ENCODE measurements around the gene TP53INP2. TPM values are rescaled to one million over a fixed set of nuclear protein-coding genes. Genes with fewer than 3 reads are reported as not detected.
A peak's percentile ranks its signal among the peaks of the same experiment; 100 is the strongest.

The TP53INP2 gene
- total and polyA plus RNA-seq, 9 of the 15 experiments (the other 6 are each of a cell fraction or from before 2014, with no cell fraction given): 0.43 to 5.0 (median 1.3) TPM

- no peak for TF ChIP-seq CTCF (IDR thresholded peaks at IDR 0.05 in 2 of 3, conservative IDR thresholded peaks at IDR 0.05 in 1 of 3; ENCODE audit: insufficient read depth in 2 of 3, low read depth in 1 of 3, low read length in 3 of 3)
- TF ChIP-seq ZNF232 (CRISPR knock-in tag; IDR thresholded peaks at IDR 0.05): no peak
- TF ChIP-seq HINFP (tag; conservative IDR thresholded peaks at IDR 0.05; ENCODE audit: low read depth): no peak
- no peak for TF ChIP-seq BRF1 (IDR thresholded peaks at IDR 0.05; ENCODE audit: borderline replicate concordance, extremely low read depth, insufficient read length)
- no peak for TF ChIP-seq ZNF583 (CRISPR knock-in tag; IDR thresholded peaks at IDR 0.05)
- peak; percentile 46 for TF ChIP-seq RB1 (IDR thresholded peaks at IDR 0.05; ENCODE audit: low read depth)
- peak; percentile 97 for TF ChIP-seq HNRNPK (IDR thresholded peaks at IDR 0.05; ENCODE audit: low read depth, low read length, poor library complexity, severe bottlenecking)
- 0 out of 2 replicates have a peak, but pooled peaks have one; percentile 11 for TF ChIP-seq REST (IDR thresholded peaks at IDR 0.05; ENCODE audit: borderline replicate concordance)
- no peak for TF ChIP-seq REST (CRISPR knock-in tag; IDR thresholded peaks at IDR 0.05; ENCODE audit: low read depth)
- no peak for TF ChIP-seq SMARCA5 (IDR thresholded peaks at IDR 0.05)
- no peak for TF ChIP-seq ETV5 (CRISPR knock-in tag; IDR thresholded peaks at IDR 0.05; ENCODE audit: low read depth)
- TF ChIP-seq ERF (CRISPR knock-in tag; IDR thresholded peaks at IDR 0.05): no peak
- TF ChIP-seq ARID3A (IDR thresholded peaks at IDR 0.05; ENCODE audit: borderline replicate concordance, low read depth, low read length): no peak
Observed at GRCh38 chr20:34704177-34705007, at the start of gene TP53INP2 (continued).
